ENCODE data around the gene MIDN. TPM values are rescaled to one million over a fixed set of nuclear protein-coding genes. Genes with fewer than 3 reads are reported as not detected.

MIDN gene
- total RNA-seq, 1 experiment from 2014 or later: 286 TPM

- no peak overlapping the region for H3K56ac ChIP-seq (ENCODE audit: insufficient read length, low read depth, low read length)
- no peak overlapping the region for H3K9ac ChIP-seq (ENCODE audit: extremely low read depth, insufficient read length, low read length)
- no peaks in the 10 kb centered on the region for H3K27me3 ChIP-seq (ENCODE audit: insufficient read depth, low read length)
- no peak overlapping the region for H3K23ac ChIP-seq (ENCODE audit: insufficient read length, low read depth, low read length)
- DNase-seq: no peak
- no peaks in the 10 kb centered on the region for H3K4me1 ChIP-seq (ENCODE audit: insufficient read depth, low read length)
- 0 out of 3 replicates have a peak, but pooled peaks have one; percentile 12 for TF ChIP-seq CTCF (conservative IDR thresholded peaks at IDR 0.05)
- H3K18ac ChIP-seq (ENCODE audit: insufficient read length, low read depth, low read length): no peak overlapping the region
- no peak overlapping the region for H4K91ac ChIP-seq (ENCODE audit: insufficient read length, low read depth, low read length)
- H3K79me2 ChIP-seq (ENCODE audit: insufficient read depth, low read length): no peaks in the 10 kb centered on the region
- H3K4ac ChIP-seq (ENCODE audit: low read depth, low read length): no peak overlapping the region
- no peak overlapping the region for H3K27ac ChIP-seq (ENCODE audit: insufficient read length, low read depth, low read length)
- H2BK120ac ChIP-seq (ENCODE audit: low read depth, low read length, poor library complexity, severe bottlenecking): no peak overlapping the region
- no peak overlapping the region for H2BK20ac ChIP-seq (ENCODE audit: low read depth, low read length, poor library complexity, severe bottlenecking)
- H3T11ph ChIP-seq (ENCODE audit: low read length): no peak overlapping the region
- peaks cover 2 to 12% (median 9%) of the 10 kb centered on the region in 3 experiments; a peak in 5 of 7 replicates for H3K36me3 Mint-ChIP-seq (ENCODE audit: insufficient read depth in 1 of 3, low read depth in 3 of 3)
- no peak overlapping the region for H4K8ac ChIP-seq (replicated peaks; ENCODE audit: insufficient read length, low read depth, low read length)
- H3K27ac Mint-ChIP-seq: no peak overlapping the region
- no peak overlapping the region for H3K14ac ChIP-seq (ENCODE audit: insufficient read depth, low read length)
- no peaks in the 10 kb centered on the region for H3K9me3 ChIP-seq (ENCODE audit: control insufficient read depth, low read depth, low read length)
- no peak overlapping the region for H3K4me2 ChIP-seq (ENCODE audit: insufficient read depth, insufficient read length, low read length)
- H3K23me2 ChIP-seq (ENCODE audit: insufficient read length, low read depth, low read length, poor library complexity, severe bottlenecking): no peaks in the 10 kb centered on the region
- no peak overlapping the region for H2BK12ac ChIP-seq (ENCODE audit: insufficient read length, low read depth, low read length)
- 0 out of 4 replicates have a peak, but pooled peaks cover 0 to 2% of the 10 kb centered on the region in 2 experiments for H3K4me1 Mint-ChIP-seq
- no peak overlapping the region for H3K4me3 Mint-ChIP-seq
- no peak overlapping the region for H2BK15ac ChIP-seq (ENCODE audit: low read depth, low read length)
- no peak overlapping the region for H2AK5ac ChIP-seq (ENCODE audit: insufficient read length, low read length)
- H4K20me1 ChIP-seq (ENCODE audit: control insufficient read depth, insufficient read depth, insufficient read length): no peaks in the 10 kb centered on the region
- H2AFZ ChIP-seq (ENCODE audit: low read length): no peak overlapping the region
- WGBS (ENCODE audit: extremely low coverage, insufficient read length, low lambda C conversion rate): no CpG with 5 or more reads among the region's 50 CpGs
- H3K27me3 Mint-ChIP-seq (ENCODE audit: low read depth): no peaks in the 10 kb centered on the region
- H4K5ac ChIP-seq (ENCODE audit: insufficient read length, low read depth, low read length): no peak overlapping the region
- no peak overlapping the region for H2BK5ac ChIP-seq (ENCODE audit: insufficient read length, low read length)
- no peaks in the 10 kb centered on the region for H3K79me1 ChIP-seq (ENCODE audit: insufficient read depth, low read depth, low read length, poor library complexity, severe bottlenecking)
- no peaks in the 10 kb centered on the region for H3K9me3 Mint-ChIP-seq
Measured at GRCh38 chr19:1226522-1227303, 21.7 kb upstream of the MIDN start.

Measured in H9 (cell line).